Measurements from ENCODE around the gene CALML4. TPM values are rescaled to one million over a fixed set of nuclear protein-coding genes. Genes with fewer than 3 reads are reported as not detected.
"Not testable (repeated sequence)": the region's sequence is repeated elsewhere in the genome, so short reads cannot be mapped to it uniquely, and the experiment has no call there.

Gene CALML4
- total and polyA plus RNA-seq, 2 experiments from 2014 or later = 0.54 to 2.4 TPM

DNA sequence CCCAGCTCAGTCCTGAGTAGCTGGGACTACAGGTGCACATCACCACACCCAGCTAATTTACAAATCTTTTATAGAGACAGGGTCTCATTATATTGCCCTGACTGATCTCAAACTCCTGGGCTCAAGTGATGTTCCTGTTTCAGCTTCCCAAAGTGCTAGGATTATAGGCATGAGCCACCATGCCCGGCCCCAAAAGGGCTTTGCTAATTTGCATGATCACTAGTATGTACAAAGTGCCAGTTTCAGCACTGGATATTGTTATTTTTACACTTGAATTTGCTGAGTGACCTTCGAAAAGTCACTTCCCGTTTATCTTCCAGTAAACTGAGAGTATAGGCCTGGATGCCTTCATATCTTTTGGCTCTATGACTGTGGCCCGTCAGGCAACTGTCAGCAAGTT, 12.2 kb upstream of the CALML4 start:
- Histone ChIP-seq H3K79me2 (ENCODE audit: insufficient read depth) (peaks cover 16% of the 10 kb centered on the region; the same call in 1 of the 2 replicates), H4K20me1 (ENCODE audit: insufficient read depth) (no peaks in the 10 kb centered on the region), H3K9me3 (ENCODE audit: low read depth) (no peaks in the 10 kb centered on the region), H3K4me1 (ENCODE audit: insufficient read depth) (no peaks in the 10 kb centered on the region), H3K4me2 (ENCODE audit: unreplicated experiment) (no peak overlapping the region), H3K27ac (no peak overlapping the region), H3K4me3 (no peak overlapping the region), H3F3A (ENCODE audit: insufficient read depth) (no peaks in the 10 kb centered on the region), H3K27me3 (replicated peaks; ENCODE audit: insufficient read depth) (no peaks in the 10 kb centered on the region), H3K9ac (no peak overlapping the region), H3K36me3 (ENCODE audit: low read depth) (no peaks in the 10 kb centered on the region; the same call in 1 of the 2 replicates), H2AFZ (no peak overlapping the region), H3K9me2 (ENCODE audit: insufficient read depth) (no peaks in the 10 kb centered on the region)
- TF ChIP-seq EZH2phosphoT487 (IDR thresholded peaks at IDR 0.05; ENCODE audit: insufficient read depth, low read depth) (no peak), EZH2 (IDR thresholded peaks at IDR 0.05; ENCODE audit: insufficient read depth, poor library complexity, severe bottlenecking) (no peak)
- DNase-seq = no peak
- in situ Hi-C loops (cut with MboI) = no loop called here
- WGBS, 2 experiments (ENCODE audit: low coverage in 1 of 2, low lambda C conversion rate in 2 of 2, missing lambda C conversion rate in 2 of 2) = 95 to 100% methylated on average over 4 of the region's 4 CpGs

DNA sequence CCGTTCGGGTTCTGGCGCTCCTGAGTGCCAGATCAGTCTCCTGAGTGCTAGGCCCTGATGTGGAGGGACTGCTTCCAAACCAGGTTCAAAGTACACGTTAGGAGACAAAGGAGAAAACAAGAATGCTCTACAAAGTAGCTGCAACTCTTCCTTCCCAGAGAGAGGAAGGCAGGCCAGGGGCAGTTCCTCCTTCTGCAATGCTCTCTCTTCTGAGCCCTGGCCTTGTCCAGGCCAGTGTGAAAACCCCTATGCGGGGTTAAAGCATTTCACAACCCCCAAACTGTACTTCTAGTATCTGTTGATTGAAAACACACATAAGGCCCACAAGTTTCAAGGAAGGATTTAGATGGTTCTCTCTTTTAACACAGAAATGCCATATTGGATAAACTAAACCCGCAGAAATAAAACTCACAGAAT, 9.7 kb upstream of the CALML4 start:
- Histone ChIP-seq H3K9ac (no peak overlapping the region), H3K9me3 (ENCODE audit: low read depth) (no peaks in the 10 kb centered on the region), H3K27ac (no peak overlapping the region), H3K36me3 (ENCODE audit: low read depth) (no peaks in the 10 kb centered on the region; the same call in 1 of the 2 replicates), H2AFZ (no peak overlapping the region), H3K4me3 (no peak overlapping the region), H3F3A (ENCODE audit: insufficient read depth) (no peaks in the 10 kb centered on the region), H3K4me2 (ENCODE audit: unreplicated experiment) (no peak overlapping the region), H3K79me2 (ENCODE audit: insufficient read depth) (peaks cover 16% of the 10 kb centered on the region; the same call in 1 of the 2 replicates), H4K20me1 (ENCODE audit: insufficient read depth) (no peaks in the 10 kb centered on the region), H3K9me2 (ENCODE audit: insufficient read depth) (no peaks in the 10 kb centered on the region), H3K27me3 (replicated peaks; ENCODE audit: insufficient read depth) (no peaks in the 10 kb centered on the region), H3K4me1 (ENCODE audit: insufficient read depth) (no peaks in the 10 kb centered on the region)
- WGBS, 2 experiments (ENCODE audit: low coverage in 1 of 2, low lambda C conversion rate in 2 of 2, missing lambda C conversion rate in 2 of 2) = 74 to 81% methylated on average over 6 of the region's 6 CpGs
- no peak for DNase-seq
- in situ Hi-C loops (cut with MboI) = no loop called here
- TF ChIP-seq EZH2phosphoT487 (IDR thresholded peaks at IDR 0.05; ENCODE audit: insufficient read depth, low read depth) (no peak), EZH2 (IDR thresholded peaks at IDR 0.05; ENCODE audit: insufficient read depth, poor library complexity, severe bottlenecking) (no peak)

DNA sequence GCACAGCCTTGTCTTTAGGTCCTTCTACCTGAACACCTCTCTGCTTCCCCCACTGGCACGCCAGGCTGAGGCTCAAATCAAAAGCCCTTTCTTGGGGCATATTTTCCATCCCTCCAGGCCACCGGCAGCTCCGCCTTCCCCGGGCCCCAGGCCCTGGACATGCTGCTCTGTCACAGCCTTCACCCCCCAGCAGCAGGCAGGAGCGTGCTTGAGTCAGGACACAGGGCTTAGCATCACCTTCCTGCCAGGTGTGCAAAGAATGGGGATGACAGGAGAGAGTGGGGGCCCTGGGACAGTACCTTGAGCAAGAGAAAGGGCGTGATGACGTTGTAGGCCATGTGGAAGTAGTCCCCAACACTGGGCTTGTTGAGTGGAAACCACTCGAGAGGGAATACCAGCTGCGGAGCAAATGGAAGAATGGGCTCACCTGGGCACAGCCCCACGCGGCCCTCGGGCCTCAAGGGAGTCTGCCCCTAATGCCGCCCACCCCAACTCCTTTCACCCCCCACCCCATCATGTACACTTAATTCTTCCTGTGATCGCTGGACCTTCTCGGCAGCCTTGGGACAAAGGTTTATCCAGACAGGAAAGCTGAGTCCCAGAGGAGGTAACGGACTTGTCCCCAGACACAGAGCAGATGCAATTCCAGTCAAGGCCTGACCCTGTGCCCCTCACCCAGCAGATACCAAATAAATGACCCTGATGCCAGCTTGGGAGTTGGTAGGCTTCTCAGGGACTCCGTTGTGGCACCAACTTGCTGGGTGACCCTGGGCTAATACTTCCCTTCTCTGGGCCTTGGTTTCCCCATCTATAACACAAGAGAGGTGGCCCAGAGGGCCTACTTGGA, 9.1 kb upstream of the CALML4 start:
- DNase-seq = no peak
- Histone ChIP-seq H3K4me2 (ENCODE audit: unreplicated experiment) (no peak overlapping the region), H3K9ac (no peak overlapping the region), H3K79me2 (ENCODE audit: insufficient read depth) (peaks cover 16% of the 10 kb centered on the region; the same call in 1 of the 2 replicates), H3K9me3 (ENCODE audit: low read depth) (no peaks in the 10 kb centered on the region), H3K36me3 (ENCODE audit: low read depth) (no peaks in the 10 kb centered on the region; the same call in 1 of the 2 replicates), H3K27ac (no peak overlapping the region), H3K27me3 (replicated peaks; ENCODE audit: insufficient read depth) (no peaks in the 10 kb centered on the region), H3K9me2 (ENCODE audit: insufficient read depth) (no peaks in the 10 kb centered on the region), H2AFZ (no peak overlapping the region), H3K4me1 (ENCODE audit: insufficient read depth) (no peaks in the 10 kb centered on the region), H3K4me3 (no peak overlapping the region), H4K20me1 (ENCODE audit: insufficient read depth) (no peaks in the 10 kb centered on the region), H3F3A (ENCODE audit: insufficient read depth) (no peaks in the 10 kb centered on the region)
- TF ChIP-seq EZH2 (IDR thresholded peaks at IDR 0.05; ENCODE audit: insufficient read depth, poor library complexity, severe bottlenecking) (no peak), EZH2phosphoT487 (IDR thresholded peaks at IDR 0.05; ENCODE audit: insufficient read depth, low read depth) (no peak)
- in situ Hi-C loops (cut with MboI) = no loop called here
- WGBS, 2 experiments (ENCODE audit: low coverage in 1 of 2, low lambda C conversion rate in 2 of 2, missing lambda C conversion rate in 2 of 2) = 86 to 88% methylated on average over 17 of the region's 17 CpGs

DNA sequence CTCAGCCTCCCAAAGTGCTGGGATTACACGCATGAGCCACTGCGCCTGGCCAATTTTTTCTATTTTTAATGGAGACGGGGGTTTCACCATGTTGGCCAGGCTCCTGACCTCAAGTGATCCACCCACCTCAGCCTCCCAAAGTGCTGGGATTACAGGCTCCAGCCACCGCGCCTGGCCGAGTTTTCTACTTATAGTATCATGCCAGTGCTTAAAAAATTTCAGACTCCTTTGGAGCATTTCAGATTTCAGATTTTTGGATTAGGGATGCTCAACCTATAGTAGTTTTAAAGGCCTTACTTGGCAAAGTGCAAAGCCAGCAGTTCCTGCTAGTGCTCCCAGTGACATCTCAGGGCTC, 8.3 kb upstream of the CALML4 start:
- WGBS, 2 experiments (ENCODE audit: low coverage in 1 of 2, low lambda C conversion rate in 2 of 2, missing lambda C conversion rate in 2 of 2) = 87 to 88% methylated on average over 6 of the region's 6 CpGs
- H2AFZ ChIP-seq = not testable (repeated sequence)

More for the DNA sequence above, 8.3 kb upstream of the CALML4 start:
- H3K9me2 ChIP-seq (ENCODE audit: insufficient read depth); DNase-seq; H3K9ac ChIP-seq; H3K79me2 ChIP-seq (ENCODE audit: insufficient read depth); H3K27me3 ChIP-seq (replicated peaks; ENCODE audit: insufficient read depth); H3K4me1 ChIP-seq (ENCODE audit: insufficient read depth); H3K36me3 ChIP-seq (ENCODE audit: low read depth); H3K9me3 ChIP-seq (ENCODE audit: low read depth); H4K20me1 ChIP-seq (ENCODE audit: insufficient read depth); H3K27ac ChIP-seq; H3K4me3 ChIP-seq; H3F3A ChIP-seq (ENCODE audit: insufficient read depth); in situ Hi-C loops (cut with MboI); H3K4me2 ChIP-seq (ENCODE audit: unreplicated experiment): not testable (repeated sequence)

All from GM23248 (cell line).